Activated B cell treated with CpG ODN at 0.5 μM for 24 hours (primary cell): ENCODE data around the gene FAM162A. TPM values are rescaled to one million over a fixed set of nuclear protein-coding genes. Genes with fewer than 3 reads are reported as not detected.
A peak's percentile ranks its signal among the peaks of the same experiment; 100 is the strongest.

Source experiments
- ATAC-seq: fragments of 200-7000 bp; cut with Tn5 transposase; one replicate; pipeline ENCODE4 v1.10.0; 2021; ENCODE audit warnings: low read depth, mild to moderate bottlenecking, moderate library complexity
- CTCF ChIA-PET: fragments of 350-600 bp; sonication (Branson Sonifier 250); formaldehyde crosslinking; loops from one replicate; lab custom pipeline; 2021; ENCODE audit warnings: antibody characterized with exemption; lab: Charles Lee
- POLR2A ChIA-PET: fragments of 350-600 bp; sonication (Branson Sonifier 250); formaldehyde crosslinking; loops from one replicate; lab custom pipeline; 2021; ENCODE audit warnings: antibody characterized with exemption; lab: Charles Lee
- DNase-seq: peaks from one replicate; pipeline ENCODE4 v3.0.0; 2022
- H3K27ac Mint-ChIP-seq: one replicate; pipeline ENCODE4 v1.8.0; 2020; ENCODE audit warnings: mixed read lengths
- H3K27me3 Mint-ChIP-seq: one replicate; pipeline ENCODE4 v1.8.0; 2021; ENCODE audit warnings: mixed read lengths
- H3K36me3 Mint-ChIP-seq: one replicate; pipeline ENCODE4 v1.8.0; 2021; ENCODE audit warnings: low read depth, mixed read lengths
- H3K4me1 Mint-ChIP-seq: one replicate; pipeline ENCODE4 v1.8.0; 2021; ENCODE audit warnings: mixed read lengths
- H3K4me3 Mint-ChIP-seq: one replicate; pipeline ENCODE4 v1.8.0; 2020; ENCODE audit warnings: mild to moderate bottlenecking, mixed read lengths
- H3K9me3 Mint-ChIP-seq: one replicate; pipeline ENCODE4 v1.8.0; 2020; ENCODE audit warnings: mixed read lengths
- CTCF ChIP-seq: fragments of 200-600 bp; IDR thresholded peaks from one replicate; pipeline ENCODE4 v1.8.0; 2022; ENCODE audit warnings: antibody characterized with exemption, mild to moderate bottlenecking
- intact Hi-C: fragments of 100-400 bp; cut with micrococcal nuclease; formaldehyde crosslinking; loops from one replicate; pipeline ENCODE4 v1.15.1; 2024
- total RNA-seq: library from RNA; stranded (reverse); gene quantifications from 2 replicates; pipeline ENCODE4 v1.2.3, GENCODE V29; 2022

FAM162A gene
- 28.5 and 33.9 TPM in 2 replicates for total RNA-seq

GRCh38 chr3:122383771-122384697 is at the start of gene FAM162A:
FAM162A (plus strand) TSS chr3:122384182; CDS start chr3:122384266, 84 bp downstream.
- intact Hi-C loops: loop anchor here (1.0 to 5.0 kb wide), 12 partner anchors 32 to 1201 kb away; partner anchors contain the start of genes EAF2, GOLGB1, HACD2 and HCLS1
- Mint-ChIP-seq H3K36me3 (peaks cover 16% of the 10 kb centered on the region), H3K4me1 (peaks cover 38% of the 10 kb centered on the region), H3K27me3 (no peaks in the 10 kb centered on the region), H3K9me3 (no peaks in the 10 kb centered on the region), H3K27ac (peak within 1 kb of the TSS; percentile 91), H3K4me3 (peak within 1 kb of the TSS; percentile 94)
- peak; percentile 94 for ATAC-seq
- DNase-seq: peak; percentile 93
- ChIA-PET CTCF (interaction anchor here (0.7 to 3.4 kb wide), 7 partner anchors 9 to 837 kb away, joined by 3 to 16 read pairs (median 8); partner anchors contain the start of genes POLQ and WDR5B), POLR2A (interaction anchor here (0.6 to 2.8 kb wide), 18 partner anchors 9 to 1788 kb away, joined by 3 to 55 read pairs (median 4); partner anchors contain the start of genes GOLGB1, HCLS1, HSPBAP1 and KPNA1)
- TF ChIP-seq CTCF: no peak

- POLR2A ChIA-PET: interaction anchor here (0.5 kb wide), 1 partner anchor 15 kb away, joined by 8 read pairs; no protein-coding TSS in a partner anchor
- no peaks in the 10 kb centered on the region for H3K36me3 Mint-ChIP-seq
- CTCF ChIA-PET: no interaction called here
- no peaks in the 10 kb centered on the region for H3K4me1 Mint-ChIP-seq
- H3K27me3 Mint-ChIP-seq: peaks cover 2% of the 10 kb centered on the region
- H3K4me3 Mint-ChIP-seq: no peak overlapping the region
- no peak overlapping the region for H3K27ac Mint-ChIP-seq
- ATAC-seq: no peak
- no peak for DNase-seq
- H3K9me3 Mint-ChIP-seq: peaks cover 7% of the 10 kb centered on the region
- intact Hi-C loops: no loop called here
- TF ChIP-seq CTCF: no peak
Observed at GRCh38 chr3:122342803-122343202, 41.2 kb upstream of the FAM162A start.

- intact Hi-C loops: no loop called here
- H3K9me3 Mint-ChIP-seq: peaks cover 7% of the 10 kb centered on the region
- H3K36me3 Mint-ChIP-seq: no peaks in the 10 kb centered on the region
- peaks cover 2% of the 10 kb centered on the region for H3K27me3 Mint-ChIP-seq
- ChIA-PET CTCF (no interaction called here), POLR2A (no interaction called here)
- DNase-seq: no peak
- no peaks in the 10 kb centered on the region for H3K4me1 Mint-ChIP-seq
- no peak for TF ChIP-seq CTCF
- H3K4me3 Mint-ChIP-seq: no peak overlapping the region
- ATAC-seq: no peak
- H3K27ac Mint-ChIP-seq: no peak overlapping the region
Observed at GRCh38 chr3:122343654-122344053, 40.3 kb upstream of the FAM162A start.

GRCh38 chr3:122349171-122349570 is 34.8 kb upstream of the FAM162A start:
- intact Hi-C loops: no loop called here
- Mint-ChIP-seq H3K9me3 (peaks cover 2% of the 10 kb centered on the region), H3K27ac (no peak overlapping the region), H3K36me3 (no peaks in the 10 kb centered on the region), H3K27me3 (no peaks in the 10 kb centered on the region), H3K4me3 (no peak overlapping the region), H3K4me1 (no peaks in the 10 kb centered on the region)
- DNase-seq: no peak
- no peak for ATAC-seq
- TF ChIP-seq CTCF: no peak
- ChIA-PET CTCF (no interaction called here), POLR2A (interaction anchor here (0.7 kb wide), 1 partner anchor 54 kb away, joined by 3 read pairs; no protein-coding TSS in a partner anchor)
